Activated CD4-positive, alpha-beta T cell treated with anti-CD3 and anti-CD28 coated beads, Interleukin-2, amount 50 U/mL, for 1 hour (primary cell): ENCODE data around the gene CACTIN.

Experiments used
- DNase-seq: peaks from one replicate; pipeline ENCODE4 v3.0.0-alpha.2; 2020

CACTIN gene

DNA sequence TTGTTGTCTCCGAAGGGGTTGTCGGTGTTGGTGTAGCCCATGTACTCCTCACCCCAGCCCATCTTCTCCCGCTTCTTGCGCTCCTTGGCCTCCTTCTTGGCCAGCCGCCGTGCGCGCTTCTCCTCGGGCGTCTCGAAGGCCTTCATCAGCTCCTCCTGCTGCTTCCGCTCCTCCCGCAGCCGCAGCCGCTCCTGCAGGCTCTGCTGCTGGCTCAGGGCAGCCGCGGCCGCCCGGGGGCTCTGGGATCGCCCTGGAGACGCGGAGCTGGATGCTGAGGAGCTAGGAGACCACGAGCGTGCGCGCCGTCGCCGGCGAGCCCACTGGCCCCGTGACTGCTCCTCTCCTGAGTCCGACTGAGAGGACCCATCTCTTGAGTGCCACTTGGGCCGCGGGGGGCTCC lies 2.9 kb downstream of the CACTIN start:
- DNase-seq, result no peak

DNA sequence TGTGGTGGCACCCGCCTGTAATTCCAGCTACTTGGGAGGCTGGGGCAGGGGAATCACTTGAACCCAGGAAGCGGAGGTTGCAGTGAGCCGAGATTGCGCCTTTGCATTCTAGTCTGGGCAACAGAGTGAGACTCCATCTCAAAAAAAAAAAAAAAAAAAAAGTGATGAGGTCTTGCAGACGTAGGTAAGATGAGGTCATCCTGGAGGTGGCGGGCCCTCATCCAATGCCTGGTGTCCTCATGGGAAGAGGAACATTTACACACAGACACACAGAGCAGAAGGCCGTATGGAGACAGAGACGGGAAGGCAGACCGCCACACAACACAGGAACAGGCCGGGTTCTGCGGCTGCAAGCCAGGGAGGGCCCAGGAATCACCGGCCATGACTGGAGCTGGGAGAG lies 4.4 kb downstream of the CACTIN start:
- no peak for DNase-seq

GRCh38 chr19:3621689-3622088 lies 4.9 kb downstream of the CACTIN start:
- no peak for DNase-seq

DNA sequence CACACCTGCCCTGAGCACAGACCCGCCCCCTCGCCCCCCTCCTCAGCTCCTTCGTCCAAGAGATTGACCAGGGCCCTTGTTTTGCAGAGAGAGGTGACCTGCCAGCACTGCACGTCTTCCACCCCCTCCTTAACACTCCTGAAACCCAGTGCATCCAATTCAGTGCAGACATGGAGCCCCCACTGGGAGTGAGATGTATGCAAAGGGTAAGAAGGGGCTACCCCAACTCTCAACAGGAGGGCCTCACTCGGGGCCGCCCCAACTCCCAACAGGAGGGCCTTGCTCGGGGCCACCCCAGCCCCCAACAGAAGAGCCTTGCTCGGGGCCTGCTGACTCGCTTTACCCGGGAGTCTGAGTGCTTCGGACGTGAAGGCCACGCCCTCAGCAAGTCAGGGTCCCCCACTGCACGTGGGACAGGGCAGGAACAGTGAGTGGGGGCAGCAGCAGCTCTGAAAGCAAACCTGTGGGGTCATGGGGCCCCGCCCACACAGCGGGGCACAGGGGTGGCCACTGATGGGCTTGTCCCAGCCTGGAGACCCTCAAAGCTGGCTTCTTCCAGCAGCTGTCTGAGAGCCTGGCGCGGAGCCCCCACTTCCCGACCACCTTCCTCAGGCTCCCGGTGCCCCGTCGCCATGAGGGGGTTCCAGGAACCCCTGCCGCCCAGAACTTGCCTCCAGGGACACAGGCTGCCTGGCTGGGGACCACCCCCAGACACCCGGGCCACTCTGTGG lies 5.6 kb downstream of the CACTIN start:
- no peak for DNase-seq

GRCh38 chr19:3620145-3620816 lies 6.3 kb downstream of the CACTIN start:
- no peak for DNase-seq

GRCh38 chr19:3619631-3620012 lies 7.0 kb downstream of the CACTIN start:
- no peak for DNase-seq

GRCh38 chr19:3618811-3619630 lies 7.6 kb downstream of the CACTIN start:
- no peak for DNase-seq

- peak; percentile 52 for DNase-seq
These were observed 8.3 kb downstream of the CACTIN start for GRCh38 chr19:3618144-3618810.

- no peak for DNase-seq
These were observed 9.1 kb downstream of the CACTIN start for GRCh38 chr19:3617463-3617862.

DNA sequence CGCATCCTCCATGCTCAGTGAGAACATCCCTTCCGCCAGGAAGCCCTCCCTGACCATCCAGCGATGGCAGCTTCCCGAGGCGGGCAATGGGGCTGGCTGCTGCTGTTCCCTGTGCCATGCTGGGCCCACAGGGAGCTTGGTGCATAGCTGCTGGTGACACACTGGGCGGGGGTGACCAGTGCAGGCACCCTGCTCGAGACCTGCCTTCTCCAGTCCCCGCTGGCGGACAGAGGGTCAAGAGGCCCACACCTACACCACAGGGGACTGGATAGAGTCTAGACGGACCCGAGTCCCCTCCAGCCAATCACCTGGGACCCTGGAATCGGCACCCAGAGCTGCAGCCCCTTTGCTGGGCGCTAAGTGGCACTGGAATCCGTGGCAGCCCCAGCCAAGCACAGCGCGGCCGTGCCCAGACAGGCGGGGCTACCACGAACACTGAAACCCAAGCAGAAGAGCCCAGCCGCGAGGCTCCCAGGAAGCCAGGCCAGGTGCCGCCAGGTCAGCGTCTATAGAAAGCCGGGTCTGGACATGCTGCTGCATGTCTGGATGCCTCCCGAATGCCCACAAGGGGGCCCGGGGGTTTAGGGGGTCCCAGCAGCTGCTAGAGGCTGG lies 11.0 kb downstream of the CACTIN start:
- no peak for DNase-seq

DNA sequence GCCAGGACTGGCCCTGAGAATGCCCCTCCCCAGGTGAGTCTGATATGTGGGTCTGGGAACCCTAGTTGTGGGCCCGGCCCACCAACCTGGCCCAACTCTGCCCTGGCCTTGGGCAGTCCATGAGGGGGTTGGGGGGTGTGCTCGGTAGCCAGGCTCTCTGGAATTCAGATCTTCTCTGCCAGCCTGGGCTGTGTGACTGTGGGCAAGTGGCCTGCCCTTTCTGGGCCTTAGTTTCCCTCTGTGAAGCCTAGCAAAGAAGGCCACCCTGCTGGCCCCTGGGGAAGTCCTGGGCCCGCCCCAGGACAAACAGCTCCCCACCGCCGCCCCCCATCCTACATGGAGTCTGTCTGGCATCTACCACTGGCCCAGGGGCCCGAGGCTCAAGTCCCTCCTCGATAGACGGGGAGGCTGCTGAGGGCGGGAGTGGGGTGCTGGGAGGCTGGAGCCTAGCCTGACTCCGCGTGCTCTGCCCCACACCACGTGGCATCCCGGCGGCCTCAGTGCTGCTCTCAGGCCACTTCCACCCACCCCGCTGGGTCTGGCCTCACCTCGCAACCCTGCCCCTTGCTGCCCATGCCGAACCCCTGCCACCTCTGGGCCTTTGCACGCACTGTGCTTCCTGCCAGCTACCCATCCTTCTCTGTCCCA lies 11.6 kb downstream of the CACTIN start:
- no peak for DNase-seq

DNA sequence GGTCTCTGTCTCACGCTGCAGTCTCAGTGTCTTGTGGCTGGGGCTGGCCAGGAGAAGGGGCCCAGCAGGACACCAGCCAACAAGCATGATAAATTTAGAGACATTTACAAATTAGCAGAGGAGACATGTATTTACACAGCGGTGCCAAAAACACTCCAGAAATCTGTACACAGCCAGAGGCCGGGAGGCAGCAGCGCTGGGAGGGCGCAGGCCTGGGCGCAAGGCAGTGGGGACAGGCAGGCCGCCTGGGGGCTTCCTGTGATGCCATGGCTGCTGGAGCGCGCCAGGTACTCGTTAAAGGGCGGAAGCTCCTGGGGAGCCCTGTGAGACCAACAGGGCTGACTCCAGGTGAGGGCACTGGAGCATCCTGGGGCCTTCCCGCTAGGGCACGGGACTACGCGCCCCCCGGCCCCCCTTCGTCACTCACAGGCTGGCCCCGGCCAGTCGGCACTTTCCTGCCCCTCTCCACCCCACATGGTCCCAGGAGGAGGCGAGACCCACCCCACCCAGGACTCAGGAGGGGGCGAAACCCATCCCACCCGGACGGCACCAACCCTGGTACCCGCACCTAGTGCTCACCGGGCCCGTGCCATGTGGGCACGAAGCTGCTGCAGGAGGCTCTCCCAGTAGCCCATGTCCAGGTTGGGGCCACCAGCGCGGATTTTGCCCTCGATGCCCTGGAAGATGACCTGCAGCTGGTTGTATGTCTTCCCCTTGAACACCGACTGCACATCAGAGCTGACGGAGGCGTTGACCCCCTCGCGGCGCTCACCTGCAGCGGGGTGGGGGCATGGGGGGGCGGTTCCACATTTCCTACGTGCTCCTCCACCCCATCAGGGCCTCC lies 12.6 kb downstream of the CACTIN start:
- no peak for DNase-seq

- DNase-seq, result no peak
These were observed 13.5 kb downstream of the CACTIN start for GRCh38 chr19:3612901-3613741.

GRCh38 chr19:3612330-3612729 lies 14.3 kb downstream of the CACTIN start:
- no peak for DNase-seq

DNA sequence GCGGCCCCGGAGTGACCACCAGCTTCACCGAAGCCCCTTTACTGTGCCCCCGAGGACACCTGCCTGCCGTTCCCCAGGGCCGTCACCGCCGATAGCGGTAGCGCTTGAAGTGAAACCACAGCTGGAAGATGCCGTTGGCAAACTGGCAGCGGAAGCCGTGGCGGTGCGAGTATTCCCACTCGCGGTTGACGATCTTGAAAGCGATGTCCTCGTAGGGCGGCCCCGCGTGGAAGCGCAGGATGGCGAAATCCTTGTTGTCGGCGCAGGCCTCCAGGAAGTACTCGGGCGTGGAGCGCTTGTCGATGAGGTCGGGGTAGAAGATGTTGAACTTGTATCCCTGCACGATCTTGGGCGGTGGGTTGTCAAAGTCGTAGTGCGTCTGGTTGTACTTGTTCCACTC lies 14.7 kb downstream of the CACTIN start:
- DNase-seq, result no peak

DNA sequence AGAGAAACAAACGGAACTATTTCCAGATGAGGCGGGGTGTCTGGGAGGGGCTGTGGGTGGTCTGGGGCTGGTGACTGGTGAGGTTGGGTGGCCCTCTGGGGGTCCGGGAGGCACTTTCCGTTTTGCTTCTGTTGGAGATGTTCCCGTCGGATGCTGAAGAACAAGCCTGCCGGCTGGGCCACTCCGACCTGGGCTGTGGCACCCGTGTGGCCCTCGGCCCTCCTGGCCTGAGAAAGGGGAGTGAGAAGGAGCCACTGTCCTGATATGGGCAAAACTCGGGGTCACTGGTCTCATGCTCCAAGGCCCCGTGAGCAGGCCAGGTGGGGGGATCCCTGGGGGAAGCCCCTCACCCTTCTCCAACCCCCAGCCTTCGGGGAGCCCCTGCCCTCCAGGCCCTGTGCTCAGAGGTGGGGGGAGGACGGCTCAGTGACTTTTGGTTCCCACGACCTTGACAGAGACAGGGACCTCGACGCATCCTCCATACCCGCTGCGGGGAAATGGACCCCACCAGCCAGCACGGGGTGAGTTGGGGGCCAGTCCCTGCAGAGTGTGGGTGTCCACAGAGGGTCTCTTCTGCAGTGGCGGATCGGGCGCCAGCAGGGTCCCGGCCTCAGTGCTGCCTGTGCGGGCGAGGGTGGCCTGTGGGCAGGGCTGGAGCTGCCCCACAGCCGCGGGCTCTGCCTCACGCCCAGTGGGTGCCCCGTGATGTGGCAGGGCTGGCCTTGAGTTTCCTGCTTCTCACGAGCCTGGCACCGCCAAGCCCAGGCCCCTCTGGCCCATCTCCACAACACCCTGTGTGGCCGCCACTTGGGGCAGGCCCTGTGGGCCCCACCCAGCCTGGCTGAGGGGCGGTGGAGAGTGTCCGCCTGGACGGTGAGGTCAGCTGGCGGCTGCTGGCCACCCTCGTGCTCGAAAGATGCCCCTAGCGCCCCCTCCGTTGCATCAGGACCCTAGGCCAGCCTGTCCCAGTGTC lies 15.6 kb downstream of the CACTIN start:
- no peak for DNase-seq

GRCh38 chr19:3609779-3610719 lies 16.5 kb downstream of the CACTIN start:
- no peak for DNase-seq

DNA sequence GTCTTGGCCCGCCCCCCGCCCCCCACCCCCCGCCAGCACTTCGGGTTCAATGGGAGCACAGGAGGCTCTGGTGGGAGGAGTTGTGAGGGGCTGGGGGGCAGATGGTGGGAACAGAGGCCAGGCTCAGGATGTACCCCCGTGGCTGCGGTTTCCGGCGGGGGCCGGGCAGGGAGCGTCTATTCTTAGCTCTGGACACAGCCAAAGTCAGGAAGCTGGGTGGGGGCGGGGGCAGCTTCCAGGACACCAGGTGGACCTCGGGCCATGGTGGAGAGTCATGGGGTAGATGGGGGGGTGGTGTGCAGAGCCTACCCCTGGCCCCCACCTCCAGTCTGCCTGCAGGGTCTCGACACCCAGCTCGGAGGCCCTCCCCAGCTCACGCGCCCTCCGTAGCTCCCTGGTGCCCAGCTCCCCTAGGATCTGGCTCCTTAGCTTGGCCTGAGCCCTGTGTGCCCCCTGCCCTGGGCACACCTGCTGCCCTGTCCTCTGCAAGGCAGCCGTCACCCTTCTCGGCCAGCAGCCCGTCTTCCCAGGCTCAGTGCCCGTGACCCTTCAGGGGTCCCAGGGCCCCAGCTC lies 17.8 kb downstream of the CACTIN start:
- no peak for DNase-seq
